HCT116 (cell line): ENCODE measurements around the gene MTHFD1L. TPM values are rescaled to one million over a fixed set of nuclear protein-coding genes. Genes with fewer than 3 reads are reported as not detected.

Experiments
- ATAC-seq: fragments of 200-7000 bp; cut with Tn5 transposase; 2 replicates; pipeline ENCODE4 v1.9.1; 2020; ENCODE audit warnings: mild to moderate bottlenecking, moderate library complexity
- BruUV-seq: library from RNA; stranded (reverse); fragments of 400-500 nt; replicated peaks from 2 replicates; lab custom pipeline; 2021; lab: Mats Ljungman, UMichigan
- CTCF ChIA-PET: fragments of 300-600 bp; sonication (Branson Sonifier 250); formaldehyde crosslinking; loops from one replicate; lab custom pipeline; 2021; ENCODE audit warnings: antibody characterized with exemption; lab: Charles Lee
- POLR2A ChIA-PET: fragments of 300-600, 350-600 bp; sonication (Branson Sonifier 250); formaldehyde crosslinking; loops from one replicate; lab custom pipeline; 2021; ENCODE audit warnings: antibody characterized with exemption; lab: Charles Lee
- RAD21 ChIA-PET, 2 experiments: fragments of 300-600 bp; sonication (Branson Sonifier 250); formaldehyde crosslinking; loops; one replicate each; lab custom pipeline; 2023; ENCODE audit warnings: low total read pairs in 2 of 2; ENCODE audit not compliant: uncharacterized antibody in 2 of 2, unreplicated experiment in 2 of 2, low non-redundant PET in 1 of 2; lab: Charles Lee
- DNase-seq: peaks from one replicate; pipeline ENCODE4 v3.0.0-alpha.2; 2010; ENCODE audit warnings: low read depth, low spot score
- H2AFZ ChIP-seq: fragments of 200-600 bp; shearing (Covaris generic), sonication (generic); 2 replicates; pipeline ENCODE4 v1.6.1; 2017; ENCODE audit warnings: low read depth, mixed run types, mixed read lengths, antibody characterized with exemption, low read length; ENCODE audit not compliant: poor library complexity, severe bottlenecking
- H3K27ac ChIP-seq: 2 replicates; pipeline ENCODE4 v1.5.1; 2012; ENCODE audit warnings: low read depth, low read length
- H3K27me3 ChIP-seq: fragments of 200-600 bp; sonication (generic); 2 replicates; pipeline ENCODE4 v1.6.1; 2016; ENCODE audit warnings: mixed run types, low read length, mixed read lengths; ENCODE audit not compliant: insufficient read depth
- H3K36me3 ChIP-seq, 2 experiments: fragments of 200-500 bp in 1 of 2; fragments of 200-600 bp in 1 of 2; sonication (Bioruptor generic) in 1 of 2; sonication (generic) in 1 of 2; 2 replicates each; pipeline versions ENCODE4 v1.5.1 to v1.6.1; 2014 to 2016; ENCODE audit warnings: low read length in 2 of 2, inconsistent platforms in 1 of 2, mixed read lengths in 1 of 2, mixed run types in 1 of 2; ENCODE audit not compliant: insufficient read depth in 2 of 2, control insufficient read depth in 1 of 2
- H3K4me1 ChIP-seq, 2 experiments: fragments of 200-600 bp in 1 of 2; sonication (generic) in 1 of 2; 2 replicates each; pipeline versions ENCODE4 v1.5.1 to v1.6.1; 2012 to 2017; ENCODE audit warnings: low read length in 2 of 2, inconsistent platforms in 1 of 2, mild to moderate bottlenecking in 1 of 2, mixed read lengths in 1 of 2, mixed run types in 1 of 2, moderate library complexity in 1 of 2; ENCODE audit not compliant: insufficient read depth in 2 of 2, control insufficient read depth in 1 of 2
- H3K4me2 ChIP-seq: fragments of 200-600 bp; sonication (generic); 2 replicates; pipeline ENCODE4 v1.6.1; 2017; ENCODE audit warnings: mixed run types, low read length, mixed read lengths
- H3K4me3 ChIP-seq, 2 experiments: fragments of 200-600 bp in 1 of 2; sonication (generic) in 1 of 2; replicated peaks in 1 of 2; 2 replicates each; pipeline ENCODE4 v1.5.1; 2011 to 2016; ENCODE audit warnings: low read length in 2 of 2, control low read depth in 1 of 2, low read depth in 1 of 2, mild to moderate bottlenecking in 1 of 2, mixed read lengths in 1 of 2, mixed run types in 1 of 2
- H3K79me2 ChIP-seq: fragments of 200-600 bp; sonication (generic); 2 replicates; pipeline ENCODE4 v1.6.1; 2017; ENCODE audit warnings: mild to moderate bottlenecking, mixed run types, low read length, moderate library complexity, mixed read lengths; ENCODE audit not compliant: insufficient read depth
- H3K9ac ChIP-seq: fragments of 200-600 bp; sonication (generic); 2 replicates; pipeline ENCODE4 v1.6.1; 2016; ENCODE audit warnings: low read length, mixed read lengths
- H3K9me2 ChIP-seq: fragments of 200-600 bp; sonication (generic), shearing (Covaris generic); 2 replicates; pipeline ENCODE4 v1.6.1; 2017; ENCODE audit warnings: mixed run types, mild to moderate bottlenecking, moderate library complexity; ENCODE audit not compliant: insufficient read depth
- H3K9me3 ChIP-seq, 2 experiments: fragments of 200-500 bp in 1 of 2; fragments of 200-600 bp in 1 of 2; sonication (Bioruptor generic) in 1 of 2; sonication (generic) in 1 of 2; 2 replicates each; pipeline ENCODE4 v1.6.1; 2014 to 2017; ENCODE audit warnings: low read length in 2 of 2, mixed read lengths in 2 of 2, inconsistent platforms in 1 of 2, low read depth in 1 of 2, mild to moderate bottlenecking in 1 of 2, mixed run types in 1 of 2, moderate library complexity in 1 of 2; ENCODE audit not compliant: control insufficient read depth in 1 of 2, insufficient read depth in 1 of 2
- H4K20me1 ChIP-seq: fragments of 200-600 bp; sonication (generic), shearing (Covaris generic); 2 replicates; pipeline ENCODE4 v1.6.1; 2017; ENCODE audit warnings: mixed run types, mild to moderate bottlenecking, moderate library complexity; ENCODE audit not compliant: insufficient read depth
- POLR2A ChIP-seq: IDR thresholded peaks from 2 replicates; pipeline ENCODE4 v1.7.0; 2011; ENCODE audit warnings: borderline replicate concordance; ENCODE audit not compliant: insufficient read depth, insufficient read length; ENCODE audit errors: extremely low read depth
- RAD21 ChIP-seq: IDR thresholded peaks from 2 replicates; pipeline ENCODE4 v1.6.1; 2012; ENCODE audit warnings: low read depth, mild to moderate bottlenecking
- SP1 ChIP-seq: IDR thresholded peaks from 2 replicates; pipeline ENCODE4 v1.6.1; 2012; ENCODE audit warnings: low read depth
- SRF ChIP-seq: IDR thresholded peaks from 2 replicates; pipeline ENCODE4 v1.6.1; 2012; ENCODE audit warnings: low read depth
- TCF7L2 ChIP-seq: IDR thresholded peaks from 2 replicates; pipeline ENCODE4 v1.7.0; 2011; ENCODE audit warnings: borderline replicate concordance, inconsistent platforms; ENCODE audit not compliant: insufficient read depth, insufficient read length; ENCODE audit errors: extremely low read depth
- YY1 ChIP-seq: IDR thresholded peaks from 2 replicates; pipeline ENCODE4 v1.6.1; 2011; ENCODE audit warnings: low read length, low read depth, moderate library complexity, mild to moderate bottlenecking; ENCODE audit not compliant: insufficient replicate concordance; ENCODE audit errors: extremely low read depth
- ZNF274 ChIP-seq: fragments of 200-500 bp; sonication (Bioruptor generic); IDR thresholded peaks from 2 replicates; pipeline ENCODE4 v1.6.1; 2014; ENCODE audit warnings: mild to moderate bottlenecking, low read depth, low read length, inconsistent platforms
- intact Hi-C: fragments of 100-400 bp; cut with micrococcal nuclease; formaldehyde crosslinking; loops from 2 replicates; pipeline ENCODE4 v1.10.0; 2022
- total RNA-seq: library from RNA; stranded (reverse); gene quantifications from one replicate; pipeline ENCODE4 v1.2.1, GENCODE V29; 2021; ENCODE audit not compliant: unreplicated experiment
- TF ChIP-seq, protein P1 (sequence below): IDR thresholded peaks from 2 replicates; pipeline ENCODE4 v1.6.1; 2012
- TF ChIP-seq, protein P2 (sequence below): IDR thresholded peaks from 2 replicates; pipeline ENCODE4 v1.6.1; 2012; ENCODE audit warnings: low read depth

Gene MTHFD1L
- total RNA-seq, 1 experiment from 2014 or later: 127 TPM

DNA sequence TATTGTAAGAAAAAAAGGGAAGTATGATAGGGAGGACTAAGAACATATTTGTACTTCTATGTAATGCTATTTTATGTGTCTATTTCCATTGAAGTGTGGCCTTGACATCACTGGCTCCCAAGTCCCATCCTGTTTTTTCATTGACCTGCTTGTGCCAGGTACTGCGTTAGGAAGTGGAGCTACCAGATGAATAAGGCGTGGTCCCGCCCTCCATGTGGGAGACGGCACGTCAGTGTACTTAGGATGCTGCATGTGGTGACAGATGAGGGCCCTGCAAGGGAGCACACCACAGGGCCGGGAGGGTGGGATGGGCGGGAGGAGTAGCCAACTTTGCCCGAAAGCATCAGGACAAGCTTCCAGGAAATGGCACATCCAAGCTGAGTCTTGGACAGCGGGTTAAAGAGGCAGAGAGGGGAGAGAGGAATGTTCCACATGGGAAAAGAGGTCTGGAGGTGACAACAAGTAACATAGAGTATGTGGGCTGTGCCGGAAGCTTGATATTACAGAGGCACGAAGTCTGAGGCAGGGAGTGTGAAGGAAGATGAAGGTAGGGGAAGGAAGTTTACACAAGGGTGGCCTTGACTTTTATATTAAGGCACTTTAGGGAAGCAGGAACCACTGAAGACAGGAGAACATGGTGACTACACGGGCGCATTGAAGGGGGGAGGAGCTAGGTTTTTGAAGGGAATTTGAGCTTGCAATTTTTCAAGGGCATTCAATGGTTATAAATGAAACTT lies 140.6 kb downstream of the MTHFD1L start:
- Histone ChIP-seq H4K20me1 (no peaks in the 10 kb centered on the region), H3K79me2 (no peaks in the 10 kb centered on the region; the same call in 1 of the 2 replicates), H2AFZ (no peak overlapping the region), H3K27ac (no peak overlapping the region), H3K27me3 (no peaks in the 10 kb centered on the region), H3K9me3 (no peaks in the 10 kb centered on the region), H3K9me2 (no peaks in the 10 kb centered on the region), H3K4me3 (no peak overlapping the region), H3K4me1 (peaks cover 17 to 38% of the 10 kb centered on the region in 2 experiments; a peak in 3 of 4 replicates), H3K9ac (no peak overlapping the region), H3K36me3 (peaks cover 0 to 6% of the 10 kb centered on the region in 2 experiments; a peak in 1 of 4 replicates), H3K4me2 (no peak overlapping the region)
- POLR2A ChIA-PET: interaction anchor here (1.6 kb wide), 1 partner anchor 319 kb away, joined by 5 read pairs; no protein-coding TSS in a partner anchor
- ATAC-seq (no peak), DNase-seq (no peak)
- BruUV-seq: no TSS peak
- TF ChIP-seq YY1: no peak
- TF ChIP-seq POLR2A: no peak
- no peak for TF ChIP-seq ZNF274
- TF ChIP-seq, protein P1, sequence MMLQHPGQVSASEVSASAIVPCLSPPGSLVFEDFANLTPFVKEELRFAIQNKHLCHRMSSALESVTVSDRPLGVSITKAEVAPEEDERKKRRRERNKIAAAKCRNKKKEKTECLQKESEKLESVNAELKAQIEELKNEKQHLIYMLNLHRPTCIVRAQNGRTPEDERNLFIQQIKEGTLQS: no peak
- no peak for TF ChIP-seq SP1
- TF ChIP-seq SRF: no peak
- TF ChIP-seq TCF7L2: no peak
- TF ChIP-seq RAD21: no peak
- CTCF ChIA-PET: interaction anchor here (1.4 to 2.7 kb wide), 2 partner anchors 8 to 320 kb away, joined by 4 to 20 read pairs; no protein-coding TSS in a partner anchor
- intact Hi-C loops: no loop called here
- RAD21 ChIA-PET: no interaction called here

DNA sequence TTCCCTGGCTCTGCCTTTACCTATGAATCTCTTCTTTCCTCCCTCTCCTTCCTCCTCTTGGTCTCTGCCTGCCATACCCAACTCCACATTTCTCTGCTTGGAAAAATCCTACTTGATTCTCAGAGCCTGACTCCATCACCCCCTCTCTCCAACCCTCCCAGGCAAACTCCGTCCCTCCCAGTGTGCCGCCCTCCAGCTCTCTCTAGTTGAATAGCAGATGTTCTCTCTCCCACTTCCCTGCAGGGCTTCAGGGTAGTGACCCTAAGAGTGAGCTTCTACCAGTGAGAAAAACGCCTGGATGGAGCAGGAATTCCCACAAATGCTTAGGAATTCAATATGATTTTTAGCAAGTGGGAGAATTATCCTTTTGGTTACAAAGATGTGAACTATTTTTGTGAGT lies 141.6 kb downstream of the MTHFD1L start:
- no peak overlapping the region for H3K27ac ChIP-seq
- H3K27me3 ChIP-seq: no peaks in the 10 kb centered on the region
- no TSS peak for BruUV-seq
- no peaks in the 10 kb centered on the region for H3K9me2 ChIP-seq
- ChIA-PET CTCF (no interaction called here), POLR2A (interaction anchor here (1.6 kb wide), 1 partner anchor 318 kb away, joined by 5 read pairs; no protein-coding TSS in a partner anchor), RAD21 (no interaction called here)
- intact Hi-C loops: no loop called here
- no peak overlapping the region for H3K4me2 ChIP-seq
- H3K9me3 ChIP-seq: no peaks in the 10 kb centered on the region
- ATAC-seq (no peak), DNase-seq (no peak)
- peaks cover 23 to 40% of the 10 kb centered on the region in 2 experiments; a peak in 3 of 4 replicates for H3K4me1 ChIP-seq
- no peak overlapping the region for H2AFZ ChIP-seq
- no peak overlapping the region for H3K9ac ChIP-seq
- H3K79me2 ChIP-seq: no peaks in the 10 kb centered on the region; the same call in 1 of the 2 replicates
- peaks cover 0 to 6% of the 10 kb centered on the region in 2 experiments; a peak in 1 of 4 replicates for H3K36me3 ChIP-seq
- no peak overlapping the region for H3K4me3 ChIP-seq
- H4K20me1 ChIP-seq: no peaks in the 10 kb centered on the region
- TF ChIP-seq SRF: no peak
- TF ChIP-seq, protein P2, sequence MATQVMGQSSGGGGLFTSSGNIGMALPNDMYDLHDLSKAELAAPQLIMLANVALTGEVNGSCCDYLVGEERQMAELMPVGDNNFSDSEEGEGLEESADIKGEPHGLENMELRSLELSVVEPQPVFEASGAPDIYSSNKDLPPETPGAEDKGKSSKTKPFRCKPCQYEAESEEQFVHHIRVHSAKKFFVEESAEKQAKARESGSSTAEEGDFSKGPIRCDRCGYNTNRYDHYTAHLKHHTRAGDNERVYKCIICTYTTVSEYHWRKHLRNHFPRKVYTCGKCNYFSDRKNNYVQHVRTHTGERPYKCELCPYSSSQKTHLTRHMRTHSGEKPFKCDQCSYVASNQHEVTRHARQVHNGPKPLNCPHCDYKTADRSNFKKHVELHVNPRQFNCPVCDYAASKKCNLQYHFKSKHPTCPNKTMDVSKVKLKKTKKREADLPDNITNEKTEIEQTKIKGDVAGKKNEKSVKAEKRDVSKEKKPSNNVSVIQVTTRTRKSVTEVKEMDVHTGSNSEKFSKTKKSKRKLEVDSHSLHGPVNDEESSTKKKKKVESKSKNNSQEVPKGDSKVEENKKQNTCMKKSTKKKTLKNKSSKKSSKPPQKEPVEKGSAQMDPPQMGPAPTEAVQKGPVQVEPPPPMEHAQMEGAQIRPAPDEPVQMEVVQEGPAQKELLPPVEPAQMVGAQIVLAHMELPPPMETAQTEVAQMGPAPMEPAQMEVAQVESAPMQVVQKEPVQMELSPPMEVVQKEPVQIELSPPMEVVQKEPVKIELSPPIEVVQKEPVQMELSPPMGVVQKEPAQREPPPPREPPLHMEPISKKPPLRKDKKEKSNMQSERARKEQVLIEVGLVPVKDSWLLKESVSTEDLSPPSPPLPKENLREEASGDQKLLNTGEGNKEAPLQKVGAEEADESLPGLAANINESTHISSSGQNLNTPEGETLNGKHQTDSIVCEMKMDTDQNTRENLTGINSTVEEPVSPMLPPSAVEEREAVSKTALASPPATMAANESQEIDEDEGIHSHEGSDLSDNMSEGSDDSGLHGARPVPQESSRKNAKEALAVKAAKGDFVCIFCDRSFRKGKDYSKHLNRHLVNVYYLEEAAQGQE: no peak
- TF ChIP-seq, protein P1: no peak
